K562 (cell line): ENCODE measurements around the gene WNT7A. TPM values are rescaled to one million over a fixed set of nuclear protein-coding genes. Genes with fewer than 3 reads are reported as not detected.

Experiments used
- ATAC-seq: fragments of 200-7000 bp; cut with Tn5 transposase; 3 replicates; pipeline ENCODE4 v1.9.1; 2020; ENCODE audit warnings: moderate library complexity
- BruUV-seq: library from RNA; stranded (reverse); fragments of 400-500 nt; replicated peaks from 2 replicates; lab custom pipeline; 2021; lab: Mats Ljungman, UMichigan
- CTCF ChIA-PET: fragments of 300-600 bp; formaldehyde crosslinking; extraction: SDS; loops from one replicate; lab custom pipeline; 2021; ENCODE audit warnings: low intra/inter-chr PET ratio; lab: Yijun Ruan, JAX
- POLR2A ChIA-PET: fragments of 300-600, 350-650 bp; sonication (Branson Sonifier 250); formaldehyde crosslinking; extraction: SDS; loops from one replicate; lab custom pipeline; 2021; ENCODE audit warnings: antibody characterized with exemption, inconsistent platforms; lab: Yijun Ruan, JAX
- DNase-seq, 4 experiments: peaks; one replicate each; pipeline versions ENCODE4 v3.0.0 to v3.0.0-alpha.2; 2011 to 2018; ENCODE audit warnings: low spot score in 3 of 4, mixed read lengths in 3 of 4; ENCODE audit errors: extremely low read depth in 1 of 4
- FAIRE-seq: peaks from 2 replicates; lab custom pipeline; 2011; peaks lifted over from hg19 to GRCh38; lab: Jason Lieb, UNC
- H2AFZ ChIP-seq: 2 replicates; pipeline ENCODE4 v1.6.0; 2011; ENCODE audit warnings: low read depth, low read length, control low read depth, inconsistent platforms
- H3K27ac ChIP-seq: fragments of 200-600 bp; 3 replicates; pipeline ENCODE4 v1.8.0; 2011; ENCODE audit warnings: low read depth, mild to moderate bottlenecking, control low read depth, inconsistent platforms, low read length, moderate library complexity, mixed read lengths; ENCODE audit errors: extremely low read depth
- H3K27me3 ChIP-seq, 2 experiments: fragments of 300-600 bp in 1 of 2; 2 replicates in 1 of 2; 3 replicates in 1 of 2; pipeline versions ENCODE4 v1.6.0 to v1.8.0; 2011; ENCODE audit warnings: inconsistent platforms in 2 of 2, low read length in 2 of 2, mild to moderate bottlenecking in 1 of 2, mixed read lengths in 1 of 2, moderate library complexity in 1 of 2; ENCODE audit not compliant: control insufficient read depth in 2 of 2, insufficient read depth in 2 of 2
- H3K36me3 ChIP-seq: fragments of 300-600 bp; 3 replicates; pipeline ENCODE4 v1.8.0; 2011; ENCODE audit warnings: mild to moderate bottlenecking, low read length, inconsistent platforms; ENCODE audit not compliant: control insufficient read depth, insufficient read depth
- H3K4me1 ChIP-seq, 2 experiments: fragments of 200-600 bp in 1 of 2; replicated peaks in 1 of 2; 2 replicates in 1 of 2; 3 replicates in 1 of 2; pipeline versions ENCODE4 v1.5.1 to v1.8.0; 2011; ENCODE audit warnings: inconsistent platforms in 2 of 2, low read length in 2 of 2, mild to moderate bottlenecking in 1 of 2, mixed read lengths in 1 of 2, moderate library complexity in 1 of 2; ENCODE audit not compliant: control insufficient read depth in 2 of 2, insufficient read depth in 2 of 2
- H3K4me2 ChIP-seq: 2 replicates; pipeline ENCODE4 v1.6.1; 2011; ENCODE audit warnings: low read length, control low read depth, inconsistent platforms, mixed read lengths; ENCODE audit not compliant: insufficient read depth
- H3K4me3 ChIP-seq: fragments of 200-600 bp; sonication (generic), shearing (Covaris generic); 2 replicates; pipeline ENCODE4 v1.5.1; 2016; ENCODE audit warnings: control low read depth, inconsistent platforms
- H3K79me2 ChIP-seq: fragments of 200-600 bp; 3 replicates; pipeline ENCODE4 v1.8.0; 2011; ENCODE audit warnings: low read length, inconsistent platforms; ENCODE audit not compliant: control insufficient read depth, insufficient read depth
- H3K9ac ChIP-seq, 2 experiments: 2 replicates each; pipeline versions ENCODE4 v1.6.0 to v1.6.1; 2011; ENCODE audit warnings: low read depth in 2 of 2, low read length in 2 of 2, control low read depth in 1 of 2, inconsistent platforms in 1 of 2, mild to moderate bottlenecking in 1 of 2, mixed read lengths in 1 of 2; ENCODE audit not compliant: insufficient read depth in 1 of 2
- H3K9me1 ChIP-seq: one replicate; pipeline ENCODE4 v1.6.0; 2011; ENCODE audit warnings: inconsistent platforms, mild to moderate bottlenecking, low read length, moderate library complexity; ENCODE audit not compliant: control insufficient read depth, insufficient read depth
- H3K9me3 ChIP-seq: replicated peaks from 2 replicates; pipeline ENCODE4 v1.5.1; 2011; ENCODE audit warnings: low read depth, low read length, inconsistent platforms; ENCODE audit not compliant: control insufficient read depth, insufficient read depth
- H4K20me1 ChIP-seq: replicated peaks from 2 replicates; pipeline ENCODE4 v1.6.1; 2011; ENCODE audit warnings: low read length, inconsistent platforms, mixed read lengths; ENCODE audit not compliant: control insufficient read depth, insufficient read depth
- IFI16 ChIP-seq: fragments of 250-450 bp; sonication (Bioruptor Pico); IDR thresholded peaks from 2 replicates; pipeline ENCODE4 v2.1.2; 2022; ENCODE audit warnings: mild to moderate bottlenecking, inconsistent platforms
- KLF1 ChIP-seq: fragments of 450-650 bp; IDR thresholded peaks from 2 replicates; pipeline ENCODE4 v1.6.1; 2016; ENCODE audit warnings: missing genetic modification characterization, missing compliant biosample characterization
- KLF10 ChIP-seq: fragments of 250-450 bp; sonication (Bioruptor Pico); IDR thresholded peaks from 2 replicates; pipeline ENCODE4 v1.6.1; 2021; ENCODE audit warnings: matching md5 sums
- MCM3 ChIP-seq: fragments of 450-650 bp; IDR thresholded peaks from 2 replicates; pipeline ENCODE4 v1.6.1; 2016
- SAFB ChIP-seq: fragments of 200-400 bp; formaldehyde crosslinking; IDR thresholded peaks from 2 replicates; pipeline ENCODE4 v1.6.1; 2017; ENCODE audit warnings: low read depth, low read length, borderline replicate concordance
- SREBF2 ChIP-seq: sonication (generic); formaldehyde crosslinking; IDR thresholded peaks from 2 replicates; pipeline ENCODE4 v1.4.0; 2020; ENCODE audit warnings: mild to moderate bottlenecking, missing genetic modification reagents
- ZNF395 ChIP-seq: fragments of 200-800 bp; sonication (Bioruptor generic); IDR thresholded peaks from 2 replicates; pipeline ENCODE4 v1.6.1; 2017; ENCODE audit warnings: missing genetic modification characterization, missing compliant biosample characterization
- WGBS: fragments of 100-300 bp; shearing (Covaris generic); methylation state at CpG from one replicate; pipeline ENCODE4 v1.1.6; 2016; ENCODE audit warnings: low coverage, mixed read lengths; ENCODE audit not compliant: insufficient coverage; ENCODE audit errors: missing lambda C conversion rate; 5-methylcytosine and 5-hydroxymethylcytosine counted together
- in situ Hi-C: fragments of 300-500 bp; cut with MboI; formaldehyde crosslinking; loops from 4 replicates; pipeline ENCODE4 v1.15.0; 2018; ENCODE audit warnings: inconsistent platforms, mixed read lengths
- intact Hi-C: fragments of 100-400 bp; cut with micrococcal nuclease; formaldehyde crosslinking; loops from 2 replicates; pipeline ENCODE4 v1.14.2; 2022
- polyA plus RNA-seq, 8 experiments: library from polyadenylated mRNA; depleted of rRNA in 4 of 8; stranded (reverse) in 5 of 8; unstranded in 3 of 8; fragments of >200 nt; fragmentation: Nextera tagmentation in 2 of 8; fragmentation: Illumina TruSeq in 1 of 8; extraction: Ambion mirVana in 2 of 8; extraction: Trizol in 1 of 8; gene quantifications; 2 replicates each; pipeline versions ENCODE4 v1.2.1 to v1.2.3, GENCODE V29; 2011 to 2014; ENCODE audit warnings: inconsistent platforms in 1 of 8, missing spikeins in 1 of 8
- total RNA-seq, 7 experiments: library from RNA; depleted of rRNA in 6 of 7; stranded (reverse); fragments of >200 nt in 6 of 7; fragmentation: Illumina TruSeq in 2 of 7; extraction: Trizol in 2 of 7; gene quantifications; 2 replicates each; pipeline versions ENCODE4 v1.2.1 to v1.2.3, GENCODE V29; 2011 to 2021; ENCODE audit warnings: low replicate concordance in 1 of 7

WNT7A gene
- total and polyA plus RNA-seq, 9 of the 15 experiments (the other 6 are each of a cell fraction or from before 2014, with no cell fraction given): 0.03 TPM; not detected in 8

- BruUV-seq: no TSS peak
- DNase-seq: no peak
- Histone ChIP-seq H3K79me2 (no peaks in the 10 kb centered on the region), H3K9ac (no peak overlapping the region), H4K20me1 (peaks cover 5% of the 10 kb centered on the region), H3K27me3 (peaks cover 4 to 42% of the 10 kb centered on the region in 2 experiments; a peak in 4 of 5 replicates), H2AFZ (no peak overlapping the region), H3K4me1 (no peaks in the 10 kb centered on the region), H3K36me3 (no peaks in the 10 kb centered on the region), H3K4me2 (no peak overlapping the region), H3K4me3 (no peak overlapping the region), H3K9me3 (no peaks in the 10 kb centered on the region), H3K9me1 (no peaks in the 10 kb centered on the region), H3K27ac (no peak overlapping the region)
- CTCF ChIA-PET: no interaction called here
- FAIRE-seq: no peak
- peak; percentile 78; the same call in 1 of the 2 replicates for TF ChIP-seq MCM3
- TF ChIP-seq KLF1: no peak
- in situ Hi-C loops (no loop called here), intact Hi-C loops (no loop called here)
- no peak for ATAC-seq
- POLR2A ChIA-PET: no interaction called here
- WGBS: 0% methylated on average over 2 of the region's 2 CpGs
Observed at GRCh38 chr3:13840456-13840855, 39.4 kb downstream of the WNT7A start.

GRCh38 chr3:13839726-13840340 is 40.0 kb downstream of the WNT7A start:
- DNase-seq: no peak
- intact Hi-C loops: no loop called here
- Histone ChIP-seq H4K20me1 (peaks cover 5% of the 10 kb centered on the region), H3K27ac (no peak overlapping the region)
- 1% methylated on average over 5 of the region's 5 CpGs for WGBS
- ATAC-seq: no peak
- no peak for TF ChIP-seq SAFB
- TF ChIP-seq SREBF2 (CRISPR knock-in tag): no peak
- TF ChIP-seq KLF10 (CRISPR knock-in tag): no peak
- TF ChIP-seq IFI16 (CRISPR knock-in tag): no peak
- no peak for TF ChIP-seq ZNF395 (CRISPR knock-in tag)
- TF ChIP-seq, all 486 proteins: peak for 0
- no peaks in the 10 kb centered on the region for H3K79me2 ChIP-seq
- no peak overlapping the region for H2AFZ ChIP-seq
- ChIA-PET CTCF (no interaction called here), POLR2A (no interaction called here)
- H3K9me3 ChIP-seq: no peaks in the 10 kb centered on the region
- H3K27me3 ChIP-seq: peaks cover 8 to 48% of the 10 kb centered on the region in 2 experiments; a peak in 4 of 5 replicates
- H3K9me1 ChIP-seq: no peaks in the 10 kb centered on the region
- no peak overlapping the region for H3K4me2 ChIP-seq
- FAIRE-seq: no peak
- no peak overlapping the region for H3K9ac ChIP-seq
- BruUV-seq: no TSS peak
- H3K4me1 ChIP-seq: no peaks in the 10 kb centered on the region
- H3K4me3 ChIP-seq: no peak overlapping the region
- in situ Hi-C loops: no loop called here
- H3K36me3 ChIP-seq: no peaks in the 10 kb centered on the region
